WTC11 (cell line): Measurements from ENCODE around the gene SCAF4.

Source experiments
- ESRRA ChIP-seq: sonication (generic); formaldehyde crosslinking; IDR thresholded peaks from 2 replicates; pipeline ENCODE4 v1.8.1; 2022; ENCODE audit warnings: mild to moderate bottlenecking, missing genetic modification reagents, borderline replicate concordance
- NFATC4 ChIP-seq: fragments of 250-450 bp; sonication (Bioruptor Pico); IDR thresholded peaks from 2 replicates; pipeline ENCODE4 v1.9.0; 2021; ENCODE audit warnings: mild to moderate bottlenecking
- NR2C2 ChIP-seq: sonication (generic); formaldehyde crosslinking; IDR thresholded peaks from 2 replicates; pipeline ENCODE4 v1.8.0; 2022; ENCODE audit warnings: mild to moderate bottlenecking, missing genetic modification reagents
- NR3C1 ChIP-seq: sonication (generic); formaldehyde crosslinking; conservative IDR thresholded peaks from 2 replicates; pipeline ENCODE4 v1.8.1; 2023; ENCODE audit warnings: low read depth, mild to moderate bottlenecking, missing genetic modification reagents
- USF2 ChIP-seq: sonication (generic); formaldehyde crosslinking; IDR thresholded peaks from 2 replicates; pipeline ENCODE4 v1.8.1; 2023; ENCODE audit warnings: mild to moderate bottlenecking, missing genetic modification reagents, moderate library complexity
- TF ChIP-seq, protein P1 (sequence below): fragments of 200-600 bp; IDR thresholded peaks from 2 replicates; pipeline ENCODE4 v1.8.0; 2022; ENCODE audit warnings: antibody characterized with exemption
- TF ChIP-seq, protein P2 (sequence below): sonication (generic); formaldehyde crosslinking; IDR thresholded peaks from 2 replicates; pipeline ENCODE4 v1.8.1; 2023; ENCODE audit warnings: mild to moderate bottlenecking, moderate library complexity, missing genetic modification reagents
- TF ChIP-seq, protein P3 (sequence below): sonication (generic); formaldehyde crosslinking; IDR thresholded peaks from 2 replicates; pipeline ENCODE4 v1.8.0; 2023; ENCODE audit warnings: mild to moderate bottlenecking, missing genetic modification reagents

GRCh38 chr21:31629972-31630711 lies 101.8 kb downstream of the SCAF4 start:
- TF ChIP-seq, protein P1, sequence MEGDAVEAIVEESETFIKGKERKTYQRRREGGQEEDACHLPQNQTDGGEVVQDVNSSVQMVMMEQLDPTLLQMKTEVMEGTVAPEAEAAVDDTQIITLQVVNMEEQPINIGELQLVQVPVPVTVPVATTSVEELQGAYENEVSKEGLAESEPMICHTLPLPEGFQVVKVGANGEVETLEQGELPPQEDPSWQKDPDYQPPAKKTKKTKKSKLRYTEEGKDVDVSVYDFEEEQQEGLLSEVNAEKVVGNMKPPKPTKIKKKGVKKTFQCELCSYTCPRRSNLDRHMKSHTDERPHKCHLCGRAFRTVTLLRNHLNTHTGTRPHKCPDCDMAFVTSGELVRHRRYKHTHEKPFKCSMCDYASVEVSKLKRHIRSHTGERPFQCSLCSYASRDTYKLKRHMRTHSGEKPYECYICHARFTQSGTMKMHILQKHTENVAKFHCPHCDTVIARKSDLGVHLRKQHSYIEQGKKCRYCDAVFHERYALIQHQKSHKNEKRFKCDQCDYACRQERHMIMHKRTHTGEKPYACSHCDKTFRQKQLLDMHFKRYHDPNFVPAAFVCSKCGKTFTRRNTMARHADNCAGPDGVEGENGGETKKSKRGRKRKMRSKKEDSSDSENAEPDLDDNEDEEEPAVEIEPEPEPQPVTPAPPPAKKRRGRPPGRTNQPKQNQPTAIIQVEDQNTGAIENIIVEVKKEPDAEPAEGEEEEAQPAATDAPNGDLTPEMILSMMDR = no peak
- TF ChIP-seq, protein P2, sequence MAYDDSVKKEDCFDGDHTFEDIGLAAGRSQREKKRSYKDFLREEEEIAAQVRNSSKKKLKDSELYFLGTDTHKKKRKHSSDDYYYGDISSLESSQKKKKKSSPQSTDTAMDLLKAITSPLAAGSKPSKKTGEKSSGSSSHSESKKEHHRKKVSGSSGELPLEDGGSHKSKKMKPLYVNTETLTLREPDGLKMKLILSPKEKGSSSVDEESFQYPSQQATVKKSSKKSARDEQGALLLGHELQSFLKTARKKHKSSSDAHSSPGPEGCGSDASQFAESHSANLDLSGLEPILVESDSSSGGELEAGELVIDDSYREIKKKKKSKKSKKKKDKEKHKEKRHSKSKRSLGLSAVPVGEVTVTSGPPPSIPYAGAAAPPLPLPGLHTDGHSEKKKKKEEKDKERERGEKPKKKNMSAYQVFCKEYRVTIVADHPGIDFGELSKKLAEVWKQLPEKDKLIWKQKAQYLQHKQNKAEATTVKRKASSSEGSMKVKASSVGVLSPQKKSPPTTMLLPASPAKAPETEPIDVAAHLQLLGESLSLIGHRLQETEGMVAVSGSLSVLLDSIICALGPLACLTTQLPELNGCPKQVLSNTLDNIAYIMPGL (CRISPR knock-in tag) = no peak
- TF ChIP-seq NR3C1 (CRISPR knock-in tag) = no peak
- TF ChIP-seq USF2 (CRISPR knock-in tag) = no peak
- TF ChIP-seq, protein P3, sequence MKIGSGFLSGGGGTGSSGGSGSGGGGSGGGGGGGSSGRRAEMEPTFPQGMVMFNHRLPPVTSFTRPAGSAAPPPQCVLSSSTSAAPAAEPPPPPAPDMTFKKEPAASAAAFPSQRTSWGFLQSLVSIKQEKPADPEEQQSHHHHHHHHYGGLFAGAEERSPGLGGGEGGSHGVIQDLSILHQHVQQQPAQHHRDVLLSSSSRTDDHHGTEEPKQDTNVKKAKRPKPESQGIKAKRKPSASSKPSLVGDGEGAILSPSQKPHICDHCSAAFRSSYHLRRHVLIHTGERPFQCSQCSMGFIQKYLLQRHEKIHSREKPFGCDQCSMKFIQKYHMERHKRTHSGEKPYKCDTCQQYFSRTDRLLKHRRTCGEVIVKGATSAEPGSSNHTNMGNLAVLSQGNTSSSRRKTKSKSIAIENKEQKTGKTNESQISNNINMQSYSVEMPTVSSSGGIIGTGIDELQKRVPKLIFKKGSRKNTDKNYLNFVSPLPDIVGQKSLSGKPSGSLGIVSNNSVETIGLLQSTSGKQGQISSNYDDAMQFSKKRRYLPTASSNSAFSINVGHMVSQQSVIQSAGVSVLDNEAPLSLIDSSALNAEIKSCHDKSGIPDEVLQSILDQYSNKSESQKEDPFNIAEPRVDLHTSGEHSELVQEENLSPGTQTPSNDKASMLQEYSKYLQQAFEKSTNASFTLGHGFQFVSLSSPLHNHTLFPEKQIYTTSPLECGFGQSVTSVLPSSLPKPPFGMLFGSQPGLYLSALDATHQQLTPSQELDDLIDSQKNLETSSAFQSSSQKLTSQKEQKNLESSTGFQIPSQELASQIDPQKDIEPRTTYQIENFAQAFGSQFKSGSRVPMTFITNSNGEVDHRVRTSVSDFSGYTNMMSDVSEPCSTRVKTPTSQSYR (CRISPR knock-in tag) = no peak
- no peak for TF ChIP-seq NR2C2 (CRISPR knock-in tag)
- TF ChIP-seq ESRRA = no peak
- no peak for TF ChIP-seq NFATC4
